ENCODE results near the gene TPST1. TPM values are rescaled to one million over a fixed set of nuclear protein-coding genes. Genes with fewer than 3 reads are reported as not detected.

The TPST1 gene
- total and polyA plus RNA-seq, 9 of the 15 experiments (the other 6 are each of a cell fraction or from before 2014, with no cell fraction given), result 0.15 to 2.2 (median 0.53) TPM

DNA sequence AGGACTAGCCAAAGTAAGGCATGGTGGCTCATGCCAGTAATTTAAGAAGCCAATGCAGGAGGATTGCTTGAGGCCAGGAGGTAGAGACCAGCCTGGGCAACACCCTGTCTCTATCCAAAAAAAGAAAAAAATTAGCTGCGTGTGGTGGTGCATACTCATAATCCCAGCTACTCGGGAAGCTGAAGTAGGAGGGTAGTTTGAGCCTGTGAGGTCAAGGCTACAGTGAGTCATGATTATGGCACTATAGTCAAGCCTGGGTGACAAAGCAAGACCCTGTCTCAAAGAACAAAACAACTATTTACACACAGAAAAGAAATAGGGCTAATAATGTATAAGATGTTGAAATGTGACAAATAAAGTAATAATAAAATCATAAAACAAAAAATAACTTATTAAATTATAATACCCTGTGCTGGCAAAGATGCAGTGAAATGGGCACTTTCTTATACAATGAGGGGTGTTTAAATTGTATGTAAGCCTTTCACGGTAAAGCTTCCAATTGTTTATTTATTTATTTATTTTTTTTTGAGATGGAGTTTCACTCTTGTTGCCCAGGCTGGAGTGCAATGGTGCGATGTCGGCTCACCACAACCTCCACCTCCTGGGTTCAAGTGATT lies 175.2 kb downstream of the TPST1 start:
- BruUV-seq (replicated peaks), result no TSS peak
- H3K4me3 ChIP-seq, result no peak overlapping the region
- no peak for ATAC-seq
- no peak overlapping the region for H3K4me2 ChIP-seq (ENCODE audit: insufficient read depth, low read length)
- WGBS (ENCODE audit: insufficient coverage, low coverage, missing lambda C conversion rate), result 77% methylated on average over 5 of the region's 5 CpGs
- H4K20me1 ChIP-seq (replicated peaks; ENCODE audit: control insufficient read depth, insufficient read depth, low read length), result no peaks in the 10 kb centered on the region
- ChIA-PET CTCF (ENCODE audit: low intra/inter-chr PET ratio) (no interaction called here), POLR2A (no interaction called here)
- no peaks in the 10 kb centered on the region for H3K27me3 ChIP-seq (ENCODE audit: control insufficient read depth in 2 of 2, insufficient read depth in 2 of 2, low read length in 2 of 2)
- no peak overlapping the region for H2AFZ ChIP-seq (ENCODE audit: low read depth, low read length)
- no peaks in the 10 kb centered on the region for H3K79me2 ChIP-seq (ENCODE audit: control insufficient read depth, insufficient read depth, low read length)
- in situ Hi-C loops (cut with MboI) (no loop called here), intact Hi-C loops (cut with micrococcal nuclease) (loop anchor here (5.0 kb wide), 1 partner anchor 112 kb away; no protein-coding TSS in a partner anchor)
- no peak overlapping the region for H3K27ac ChIP-seq (ENCODE audit: extremely low read depth, low read depth, low read length)
- FAIRE-seq, result no peak
- H3K36me3 ChIP-seq (ENCODE audit: control insufficient read depth, insufficient read depth, low read length), result 0 out of 3 replicates have a peak, but pooled peaks cover 7% of the 10 kb centered on the region
- H3K9ac ChIP-seq (ENCODE audit: insufficient read depth in 1 of 2, low read depth in 2 of 2, low read length in 2 of 2), result no peak overlapping the region
- peaks cover 0 to 7% of the 10 kb centered on the region in 2 experiments; a peak in 1 of 5 replicates for H3K4me1 ChIP-seq (replicated peaks in 1 of 2; ENCODE audit: control insufficient read depth in 2 of 2, insufficient read depth in 2 of 2, low read length in 2 of 2)
- H3K9me1 ChIP-seq (ENCODE audit: control insufficient read depth, insufficient read depth, low read length), result no peaks in the 10 kb centered on the region
- no peaks in the 10 kb centered on the region; the same call in 1 of the 2 replicates for H3K9me3 ChIP-seq (replicated peaks; ENCODE audit: control insufficient read depth, insufficient read depth, low read depth, low read length)
- TF ChIP-seq, protein P1, sequence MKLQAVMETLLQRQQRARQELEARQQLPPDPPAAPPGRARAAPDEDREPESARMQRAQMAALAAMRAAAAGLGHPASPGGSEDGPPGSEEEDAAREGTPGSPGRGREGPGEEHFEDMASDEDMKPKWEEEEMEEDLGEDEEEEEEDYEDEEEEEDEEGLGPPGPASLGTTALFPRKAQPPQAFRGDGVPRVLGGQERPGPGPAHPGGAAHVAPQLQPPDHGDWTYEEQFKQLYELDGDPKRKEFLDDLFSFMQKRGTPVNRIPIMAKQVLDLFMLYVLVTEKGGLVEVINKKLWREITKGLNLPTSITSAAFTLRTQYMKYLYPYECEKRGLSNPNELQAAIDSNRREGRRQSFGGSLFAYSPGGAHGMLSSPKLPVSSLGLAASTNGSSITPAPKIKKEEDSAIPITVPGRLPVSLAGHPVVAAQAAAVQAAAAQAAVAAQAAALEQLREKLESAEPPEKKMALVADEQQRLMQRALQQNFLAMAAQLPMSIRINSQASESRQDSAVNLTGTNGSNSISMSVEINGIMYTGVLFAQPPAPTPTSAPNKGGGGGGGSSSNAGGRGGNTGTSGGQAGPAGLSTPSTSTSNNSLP (IDR thresholded peaks at IDR 0.05; ENCODE audit: borderline replicate concordance, low read depth, low read length), result peak; percentile 83; the same call in 1 of the 2 replicates
- no peak for TF ChIP-seq ZNF766 (CRISPR knock-in tag; conservative IDR thresholded peaks at IDR 0.05)
- TF ChIP-seq, protein P2, sequence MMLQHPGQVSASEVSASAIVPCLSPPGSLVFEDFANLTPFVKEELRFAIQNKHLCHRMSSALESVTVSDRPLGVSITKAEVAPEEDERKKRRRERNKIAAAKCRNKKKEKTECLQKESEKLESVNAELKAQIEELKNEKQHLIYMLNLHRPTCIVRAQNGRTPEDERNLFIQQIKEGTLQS (IDR thresholded peaks at IDR 0.05), result 0 out of 2 replicates have a peak, but pooled peaks have one; percentile 14
- TF ChIP-seq, protein P2 (CRISPR knock-in tag; conservative IDR thresholded peaks at IDR 0.05), result no peak
- peak; percentile 97 for TF ChIP-seq RBM25 (IDR thresholded peaks at IDR 0.05; ENCODE audit: low read depth, low read length, severe bottlenecking)
- no peak for TF ChIP-seq ZNF785 (CRISPR knock-in tag; IDR thresholded peaks at IDR 0.05)
- TF ChIP-seq ZKSCAN1 (IDR thresholded peaks at IDR 0.05; ENCODE audit: low read depth, low read length), result no peak
- TF ChIP-seq FOSL1 (tag; conservative IDR thresholded peaks at IDR 0.05), result 0 out of 2 replicates have a peak, but pooled peaks have one; percentile 20
- TF ChIP-seq HDAC2 (IDR thresholded peaks at IDR 0.05), result no peak
- DNase-seq (ENCODE audit: extremely low read depth in 1 of 4, low spot score in 3 of 4), result no peak

All from K562 (cell line).